Thoracic aorta (tissue), 2 donors: ENCODE data around the gene SPINDOC. TPM values are rescaled to one million over a fixed set of nuclear protein-coding genes. Genes with fewer than 3 reads are reported as not detected.

Experiments used
- ATAC-seq: fragments of 150-250 bp; one replicate; pipeline ENCODE4 v1.8.0; 2017; ENCODE audit warnings: low read depth; ENCODE audit not compliant: insufficient number of reproducible peaks, low FRiP score
- DNase-seq: peaks from one replicate; pipeline ENCODE4 v3.0.0-alpha.2; 2020; ENCODE audit warnings: low spot score
- H3K27ac ChIP-seq, 2 donors: fragments of 200-600 bp; sonication (generic); 1 replicate in 1 of 2; 2 replicates in 1 of 2; pipeline ENCODE4 v1.5.1; 2016; ENCODE audit warnings: mild to moderate bottlenecking in 2 of 2, moderate library complexity in 2 of 2
- H3K27me3 ChIP-seq: fragments of 200-600 bp; sonication (generic); replicated peaks from 2 replicates; pipeline ENCODE4 v1.6.0; 2016; ENCODE audit warnings: mild to moderate bottlenecking; ENCODE audit not compliant: insufficient read depth
- H3K36me3 ChIP-seq: fragments of 200-600 bp; sonication (generic); one replicate; pipeline ENCODE4 v1.5.1; 2016
- H3K4me1 ChIP-seq, 2 donors: fragments of 200-600 bp; sonication (generic); 1 replicate in 1 of 2; 2 replicates in 1 of 2; pipeline versions ENCODE4 v1.5.1 to v1.6.0; 2016; ENCODE audit warnings: low read depth in 2 of 2, mild to moderate bottlenecking in 1 of 2; ENCODE audit not compliant: control insufficient read depth in 1 of 2
- H3K4me3 ChIP-seq: fragments of 200-600 bp; sonication (generic); 2 replicates; pipeline ENCODE4 v1.5.1; 2016; ENCODE audit warnings: mild to moderate bottlenecking
- H3K9me3 ChIP-seq: fragments of 200-600 bp; sonication (generic); 2 replicates; pipeline ENCODE4 v1.5.1; 2016
- CTCF ChIP-seq: fragments of 200-600 bp; sonication (generic); IDR thresholded peaks from one replicate; pipeline ENCODE4 v1.5.1; 2019; ENCODE audit warnings: antibody characterized with exemption
- total RNA-seq, 2 donors: library from RNA; depleted of rRNA; stranded (reverse); fragments of >200 nt; gene quantifications; one replicate each; pipeline versions ENCODE4 v1.1.0 to v1.2.3, GENCODE V29; 2016

The SPINDOC gene
- total RNA-seq, 2 donors from 2014 or later, result 14.8 to 16.4 TPM

GRCh38 chr11:63816166-63816565 is 2.9 kb downstream of the SPINDOC start:
- ATAC-seq (no peak), DNase-seq (no peak)
- Histone ChIP-seq H3K36me3 (peaks cover 28% of the 10 kb centered on the region), H3K9me3 (no peaks in the 10 kb centered on the region), H3K4me3 (no peak overlapping the region), H3K27me3 (no peaks in the 10 kb centered on the region), H3K27ac (no peak overlapping the region), H3K4me1 (peaks cover 0 to 22% of the 10 kb centered on the region in 2 donors)
- TF ChIP-seq CTCF, result no peak

GRCh38 chr11:63816732-63817131 is 3.5 kb downstream of the SPINDOC start:
- no peaks in the 10 kb centered on the region for H3K27me3 ChIP-seq
- no peak overlapping the region for H3K27ac ChIP-seq
- peaks cover 34% of the 10 kb centered on the region for H3K36me3 ChIP-seq
- TF ChIP-seq CTCF, result no peak
- no peak for ATAC-seq
- no peak overlapping the region for H3K4me3 ChIP-seq
- H3K4me1 ChIP-seq, result peaks cover 0 to 22% of the 10 kb centered on the region in 2 donors
- H3K9me3 ChIP-seq, result no peaks in the 10 kb centered on the region
- DNase-seq, result no peak

DNA sequence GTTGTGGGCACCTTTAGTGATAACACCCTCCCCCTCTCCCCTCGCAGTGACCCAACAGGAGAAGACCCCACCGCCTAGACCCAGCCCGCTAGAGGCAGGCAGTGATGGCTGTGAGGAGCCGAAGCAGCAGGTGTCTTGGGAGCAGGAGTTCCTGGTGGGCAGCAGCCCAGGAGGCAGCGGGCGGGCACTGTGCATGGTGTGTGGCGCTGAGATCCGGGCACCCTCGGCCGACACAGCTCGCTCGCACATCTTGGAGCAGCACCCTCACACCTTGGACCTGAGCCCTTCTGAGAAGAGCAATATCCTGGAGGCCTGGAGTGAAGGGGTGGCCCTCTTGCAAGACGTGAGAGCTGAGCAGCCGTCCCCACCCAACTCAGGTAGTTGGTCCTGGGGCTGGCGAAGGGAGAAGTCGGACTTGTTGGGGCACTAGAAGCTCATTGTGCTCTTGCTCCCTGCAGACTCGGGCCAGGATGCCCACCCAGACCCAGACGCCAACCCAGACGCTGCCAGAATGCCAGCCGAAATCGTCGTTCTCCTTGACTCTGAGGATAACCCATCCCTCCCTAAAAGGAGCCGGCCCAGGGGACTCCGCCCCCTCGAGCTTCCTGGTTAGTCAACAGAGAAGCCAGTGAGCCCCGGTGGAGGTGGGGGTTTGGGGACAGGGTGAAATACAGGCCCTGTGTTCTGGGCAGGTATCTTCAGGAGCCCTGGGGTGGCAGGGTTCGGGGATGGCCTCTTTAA is 4.7 kb downstream of the SPINDOC start:
- Histone ChIP-seq H3K9me3 (no peaks in the 10 kb centered on the region), H3K4me3 (no peak overlapping the region), H3K4me1 (peaks cover 0 to 14% of the 10 kb centered on the region in 2 donors), H3K27ac (no peak overlapping the region), H3K27me3 (no peaks in the 10 kb centered on the region), H3K36me3 (peaks cover 46% of the 10 kb centered on the region)
- DNase-seq, result no peak
- no peak for TF ChIP-seq CTCF
- ATAC-seq, result no peak

DNA sequence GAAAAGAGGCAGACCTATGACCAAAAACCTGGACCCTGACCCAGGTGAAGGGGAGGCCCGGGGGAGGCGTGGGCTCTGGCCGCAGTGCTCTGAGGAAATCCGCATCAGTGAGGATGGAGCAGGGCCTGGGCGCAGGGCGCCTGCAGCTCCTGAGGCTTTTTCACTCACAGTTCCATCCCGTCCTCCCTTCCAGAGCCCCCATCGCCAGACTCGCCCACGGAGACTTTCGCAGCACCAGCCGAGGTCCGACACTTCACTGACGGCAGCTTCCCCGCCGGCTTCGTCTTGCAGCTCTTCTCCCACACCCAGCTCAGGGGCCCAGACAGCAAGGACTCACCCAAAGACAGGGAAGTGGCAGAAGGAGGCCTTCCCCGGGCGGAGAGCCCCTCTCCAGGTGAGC is 5.4 kb downstream of the SPINDOC start:
- peaks cover 53% of the 10 kb centered on the region for H3K36me3 ChIP-seq

DNA sequence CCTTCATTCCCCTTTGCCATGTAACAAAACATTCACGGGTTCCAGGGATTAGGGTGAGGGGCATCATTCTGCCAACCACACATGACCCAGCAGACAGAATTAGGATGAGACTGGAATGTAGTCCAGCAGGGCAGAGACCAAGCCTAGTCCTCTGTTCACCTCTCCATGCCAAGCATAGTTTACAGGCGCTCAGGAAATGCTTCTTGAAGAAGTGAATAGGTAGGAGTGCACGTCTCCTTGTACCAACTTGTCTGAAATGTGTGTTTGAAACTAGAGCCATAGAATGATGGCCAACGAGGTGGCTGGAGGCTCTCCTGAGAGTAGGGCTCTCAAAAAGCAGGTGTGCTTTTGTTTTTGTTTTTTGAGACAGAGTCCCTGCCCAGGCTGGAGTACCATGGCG is 8.2 kb downstream of the SPINDOC start:
- no peak for ATAC-seq
- Histone ChIP-seq H3K27me3 (no peaks in the 10 kb centered on the region), H3K27ac (no peak overlapping the region), H3K36me3 (peaks cover 64% of the 10 kb centered on the region), H3K4me1 (no peaks in the 10 kb centered on the region), H3K9me3 (no peaks in the 10 kb centered on the region), H3K4me3 (no peak overlapping the region)
- DNase-seq, result no peak
- no peak for TF ChIP-seq CTCF

More for the DNA sequence above, 5.4 kb downstream of the SPINDOC start:
- H3K9me3 ChIP-seq, result no peaks in the 10 kb centered on the region
- no peak overlapping the region for H3K27ac ChIP-seq
- peaks cover 0 to 14% of the 10 kb centered on the region in 2 donors for H3K4me1 ChIP-seq
- TF ChIP-seq CTCF, result no peak
- DNase-seq (no peak), ATAC-seq (no peak)
- no peaks in the 10 kb centered on the region for H3K27me3 ChIP-seq
- no peak overlapping the region for H3K4me3 ChIP-seq
